Measurements from ENCODE around the gene SYNE2. TPM values are rescaled to one million over a fixed set of nuclear protein-coding genes. Genes with fewer than 3 reads are reported as not detected.
A peak's percentile ranks its signal among the peaks of the same experiment; 100 is the strongest.

Gene SYNE2
- total RNA-seq, 4 donors from 2014 or later = 65.8 to 174 (median 126) TPM

DNA sequence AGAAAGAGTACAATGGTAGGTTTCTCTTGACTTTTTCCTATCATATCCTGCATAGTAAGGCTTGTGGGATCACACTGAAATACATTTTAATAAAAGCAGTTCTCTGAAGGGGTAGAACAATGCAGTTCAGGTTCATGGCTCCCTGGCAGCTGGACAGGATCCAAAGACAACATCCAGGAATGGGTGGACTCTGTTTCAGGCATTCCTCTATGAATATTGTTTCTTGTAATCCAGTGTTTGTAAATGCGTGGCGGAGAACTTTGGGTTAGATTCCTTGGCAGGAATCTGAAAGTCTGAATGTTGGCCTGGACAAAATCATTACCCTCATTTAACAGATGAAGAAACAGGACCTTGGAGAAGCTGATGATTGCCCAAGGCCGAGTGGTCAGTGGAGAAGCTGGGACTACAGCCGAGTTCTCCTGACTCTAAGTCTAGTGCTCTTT is 43.5 kb downstream of the SYNE2 start:
- TF ChIP-seq POLR2AphosphoS5 (IDR thresholded peaks at IDR 0.05) (peak; percentile 76), EP300 (IDR thresholded peaks at IDR 0.05) (no peak)
- H3K4me3 ChIP-seq = no peak overlapping the region

DNA sequence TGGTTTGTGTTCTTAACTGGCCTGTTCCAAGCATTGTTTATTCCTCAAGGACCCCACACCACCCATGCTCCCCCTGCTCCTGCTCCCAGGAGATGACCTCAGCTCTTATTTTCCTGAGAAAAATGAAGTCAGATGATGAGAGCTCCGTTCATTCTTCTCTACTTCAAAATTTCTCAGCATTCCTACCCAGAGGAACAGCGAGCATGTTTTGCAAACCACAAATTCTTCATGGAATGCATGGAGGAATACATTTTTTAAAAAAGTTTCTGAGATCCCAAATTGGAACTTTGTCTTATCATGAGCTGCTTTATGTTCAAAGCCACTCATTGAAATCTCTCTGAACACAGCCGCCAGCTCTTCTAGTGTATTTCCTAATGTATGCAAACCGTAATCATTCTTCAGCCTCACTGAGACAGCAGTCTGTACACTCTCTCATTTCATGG is 44.9 kb downstream of the SYNE2 start:
- Histone ChIP-seq H3K4me3 (no peak overlapping the region), H3K36me3 (no peaks in the 10 kb centered on the region), H3K4me1 (peaks cover 6 to 77% (median 15%) of the 10 kb centered on the region in 3 donors), H3K27me3 (no peaks in the 10 kb centered on the region), H3K9me3 (no peaks in the 10 kb centered on the region), H3K27ac (peak overlapping the region in 3 of 4 donors; percentile 45 to 69 (median 47))
- TF ChIP-seq, protein P1, sequence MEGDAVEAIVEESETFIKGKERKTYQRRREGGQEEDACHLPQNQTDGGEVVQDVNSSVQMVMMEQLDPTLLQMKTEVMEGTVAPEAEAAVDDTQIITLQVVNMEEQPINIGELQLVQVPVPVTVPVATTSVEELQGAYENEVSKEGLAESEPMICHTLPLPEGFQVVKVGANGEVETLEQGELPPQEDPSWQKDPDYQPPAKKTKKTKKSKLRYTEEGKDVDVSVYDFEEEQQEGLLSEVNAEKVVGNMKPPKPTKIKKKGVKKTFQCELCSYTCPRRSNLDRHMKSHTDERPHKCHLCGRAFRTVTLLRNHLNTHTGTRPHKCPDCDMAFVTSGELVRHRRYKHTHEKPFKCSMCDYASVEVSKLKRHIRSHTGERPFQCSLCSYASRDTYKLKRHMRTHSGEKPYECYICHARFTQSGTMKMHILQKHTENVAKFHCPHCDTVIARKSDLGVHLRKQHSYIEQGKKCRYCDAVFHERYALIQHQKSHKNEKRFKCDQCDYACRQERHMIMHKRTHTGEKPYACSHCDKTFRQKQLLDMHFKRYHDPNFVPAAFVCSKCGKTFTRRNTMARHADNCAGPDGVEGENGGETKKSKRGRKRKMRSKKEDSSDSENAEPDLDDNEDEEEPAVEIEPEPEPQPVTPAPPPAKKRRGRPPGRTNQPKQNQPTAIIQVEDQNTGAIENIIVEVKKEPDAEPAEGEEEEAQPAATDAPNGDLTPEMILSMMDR (IDR thresholded peaks at IDR 0.05) = no peak
- TF ChIP-seq POLR2AphosphoS5 (IDR thresholded peaks at IDR 0.05) = no peak
- no peak for TF ChIP-seq EP300 (IDR thresholded peaks at IDR 0.05)
- TF ChIP-seq POLR2A (IDR thresholded peaks at IDR 0.05) = no peak
- WGBS, 2 donors (ENCODE audit: low coverage in 1 of 2) = 72 to 91% methylated on average over 4 of the region's 4 CpGs
- ATAC-seq = no peak

More for the DNA sequence above, 43.5 kb downstream of the SYNE2 start:
- 13 to 15% methylated on average over 3 to 4 of the region's 4 CpGs for WGBS, 2 donors (ENCODE audit: low coverage in 1 of 2)
- H3K4me1 ChIP-seq = peaks cover 8 to 83% (median 19%) of the 10 kb centered on the region in 3 donors
- H3K27ac ChIP-seq = peak overlapping the region; percentile 37 to 76 (median 66)
- no peaks in the 10 kb centered on the region for H3K27me3 ChIP-seq
- H3K9me3 ChIP-seq = no peaks in the 10 kb centered on the region
- ATAC-seq = peak; percentile 68
- H3K36me3 ChIP-seq = no peaks in the 10 kb centered on the region

DNA sequence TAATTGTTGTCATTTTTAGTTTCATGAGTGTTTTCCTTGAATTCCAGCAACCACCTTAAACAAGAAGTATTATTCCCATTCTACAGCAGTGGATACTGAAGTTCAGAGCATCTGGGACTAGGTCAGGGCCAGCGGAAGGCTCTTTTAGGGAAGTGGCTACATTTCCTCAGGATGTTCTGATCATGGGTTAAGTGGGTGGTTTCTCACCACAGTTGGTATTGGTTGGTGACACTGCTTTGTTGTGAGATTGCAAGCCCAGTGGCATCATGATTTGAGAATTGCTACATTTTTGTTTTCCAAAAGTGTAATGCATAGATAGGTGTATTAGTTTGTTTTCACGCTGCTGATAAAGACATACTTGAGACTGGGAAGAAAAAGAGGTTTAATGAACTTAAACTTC is 47.1 kb downstream of the SYNE2 start:
- no peaks in the 10 kb centered on the region for H3K27me3 ChIP-seq
- 70 to 100% methylated on average over 1 to 2 of the region's 2 CpGs for WGBS, 2 donors (ENCODE audit: low coverage in 1 of 2)
- H3K36me3 ChIP-seq = no peaks in the 10 kb centered on the region
- H3K9me3 ChIP-seq = peaks cover 0 to 2% (median 0%) of the 10 kb centered on the region in 3 donors
- TF ChIP-seq POLR2A (IDR thresholded peaks at IDR 0.05) (no peak), EP300 (IDR thresholded peaks at IDR 0.05) (no peak), POLR2AphosphoS5 (IDR thresholded peaks at IDR 0.05) (no peak)
- peaks cover 2 to 59% (median 3%) of the 10 kb centered on the region in 3 donors for H3K4me1 ChIP-seq
- no peak for ATAC-seq
- H3K27ac ChIP-seq = no peak overlapping the region
- H3K4me3 ChIP-seq = no peak overlapping the region

DNA sequence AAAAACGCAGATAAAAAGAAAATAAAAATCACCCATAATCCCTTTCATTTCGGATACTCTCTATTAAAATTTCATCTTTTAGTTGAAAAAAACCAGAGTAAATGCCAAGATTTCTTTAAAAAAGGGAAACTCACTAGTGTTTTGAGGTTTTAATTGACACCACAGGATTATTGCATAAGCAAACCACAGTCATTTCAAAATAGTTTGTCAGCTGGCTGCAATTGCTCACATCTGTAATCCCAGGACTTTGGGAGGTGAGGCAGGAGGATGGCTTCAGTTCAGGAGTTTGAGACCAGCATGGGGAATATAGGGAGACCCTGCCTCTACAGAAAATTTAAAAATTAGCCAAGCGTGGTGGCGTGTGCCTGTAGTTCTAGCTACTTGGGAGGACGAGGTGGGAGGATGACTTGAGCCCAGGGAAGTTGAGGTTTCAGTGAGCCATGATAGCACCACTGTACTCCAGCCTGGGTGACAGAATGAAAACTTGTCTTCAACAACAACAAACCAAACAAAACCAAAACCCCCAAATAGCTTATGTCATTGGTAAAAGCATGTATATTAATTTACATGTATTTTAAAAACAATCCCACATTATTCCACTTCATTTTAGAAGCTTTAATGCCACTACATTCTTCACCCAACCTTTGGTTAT is 48.8 kb downstream of the SYNE2 start:
- Histone ChIP-seq H3K4me1 (peaks cover 0 to 43% (median 3%) of the 10 kb centered on the region in 3 donors), H3K9me3 (peaks cover 0 to 5% (median 0%) of the 10 kb centered on the region in 3 donors), H3K27ac (no peak overlapping the region), H3K4me3 (no peak overlapping the region), H3K27me3 (no peaks in the 10 kb centered on the region), H3K36me3 (no peaks in the 10 kb centered on the region)
- ATAC-seq = peak; percentile 43
- WGBS, 2 donors (ENCODE audit: low coverage in 1 of 2) = 84 to 88% methylated on average over 4 to 5 of the region's 5 CpGs
- TF ChIP-seq EP300 (IDR thresholded peaks at IDR 0.05) (no peak), POLR2AphosphoS5 (IDR thresholded peaks at IDR 0.05) (peak; percentile 18)

DNA sequence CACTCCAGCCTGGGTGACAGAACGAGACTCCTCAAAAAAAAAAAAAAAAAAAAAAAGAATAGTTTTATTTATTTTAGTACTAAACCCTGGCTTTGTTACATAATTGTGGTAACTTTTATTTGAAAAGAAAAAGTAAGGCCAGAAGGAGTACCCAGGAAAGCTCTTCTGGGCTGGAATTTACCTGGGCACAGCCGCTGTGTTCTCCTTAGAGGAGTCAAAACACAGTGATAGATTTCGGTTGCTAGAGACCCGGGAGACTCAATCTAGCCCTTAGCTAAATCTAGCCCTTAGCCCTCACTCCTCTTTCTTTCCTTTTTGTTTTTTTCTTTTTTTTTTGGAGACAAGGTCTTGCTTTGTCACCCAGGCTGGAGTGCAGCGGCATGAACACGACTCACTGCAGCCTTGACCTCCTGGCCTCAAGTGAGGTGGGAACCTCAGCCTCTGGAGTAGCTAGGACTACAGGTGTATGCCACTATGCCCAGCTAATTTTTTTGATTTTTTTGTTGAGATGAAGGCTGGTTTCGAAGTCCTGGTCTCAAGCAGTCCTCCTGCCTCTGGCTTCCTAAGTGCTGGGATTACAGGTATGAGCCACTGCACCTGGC is 49.7 kb downstream of the SYNE2 start:
- no peaks in the 10 kb centered on the region for H3K27me3 ChIP-seq
- WGBS, 2 donors (ENCODE audit: low coverage in 1 of 2) = 88 to 94% methylated on average over 3 to 6 of the region's 7 CpGs
- H3K9me3 ChIP-seq = peaks cover 0 to 5% (median 0%) of the 10 kb centered on the region in 3 donors
- H3K27ac ChIP-seq = no peak overlapping the region
- H3K4me1 ChIP-seq = peaks cover 0 to 33% (median 3%) of the 10 kb centered on the region in 3 donors
- ATAC-seq = no peak
- no peak overlapping the region for H3K4me3 ChIP-seq
- H3K36me3 ChIP-seq = no peaks in the 10 kb centered on the region
- TF ChIP-seq POLR2A (IDR thresholded peaks at IDR 0.05) (no peak), EP300 (IDR thresholded peaks at IDR 0.05) (no peak), POLR2AphosphoS5 (IDR thresholded peaks at IDR 0.05) (no peak)
- TF ChIP-seq, protein P1 (IDR thresholded peaks at IDR 0.05) = no peak

DNA sequence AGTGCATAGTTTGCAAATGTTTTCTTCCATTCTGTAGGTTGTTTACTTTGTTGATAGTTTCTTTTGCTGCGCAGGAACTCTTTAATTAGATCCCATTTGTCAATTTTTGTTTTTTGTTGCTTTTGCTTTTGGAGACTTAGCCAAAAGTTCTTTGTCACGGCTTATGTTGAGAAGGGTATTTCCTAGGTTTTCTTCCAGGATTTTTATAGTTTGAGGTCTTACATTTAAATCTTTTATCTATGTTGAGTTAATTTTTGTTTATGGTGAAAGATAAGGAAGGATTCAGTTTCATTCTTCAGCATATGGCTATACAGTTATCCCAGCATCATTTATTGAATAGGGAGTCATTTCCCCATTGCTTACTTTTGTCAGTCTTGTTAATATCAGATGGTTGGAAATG is 51.9 kb downstream of the SYNE2 start:
- Histone ChIP-seq H3K9me3 (peaks cover 0 to 5% (median 0%) of the 10 kb centered on the region in 3 donors), H3K4me3 (no peak overlapping the region), H3K4me1 (peaks cover 0 to 50% (median 3%) of the 10 kb centered on the region in 3 donors), H3K27ac (no peak overlapping the region), H3K27me3 (no peaks in the 10 kb centered on the region), H3K36me3 (no peaks in the 10 kb centered on the region)
- ATAC-seq = no peak
- 83 to 89% methylated on average over 1 to 2 of the region's 2 CpGs for WGBS, 2 donors (ENCODE audit: low coverage in 1 of 2)
- TF ChIP-seq POLR2AphosphoS5 (IDR thresholded peaks at IDR 0.05) (no peak), EP300 (IDR thresholded peaks at IDR 0.05) (no peak), POLR2A (IDR thresholded peaks at IDR 0.05) (no peak)
- TF ChIP-seq, protein P1 (IDR thresholded peaks at IDR 0.05) = no peak

Measured in gastroesophageal sphincter (tissue), 4 donors.